Psoas muscle (tissue), 8 donors: ENCODE measurements around the gene IL16. TPM values are rescaled to one million over a fixed set of nuclear protein-coding genes. Genes with fewer than 3 reads are reported as not detected.

ENCODE experiments used
- ATAC-seq, 4 donors: fragments of 200-7000 bp; cut with Tn5 transposase; one replicate each; pipeline ENCODE4 v1.9.1; 2020; ENCODE audit warnings: moderate library complexity in 3 of 4, mild to moderate bottlenecking in 2 of 4
- DNase-seq, 2 donors: peaks; one replicate each; pipeline ENCODE4 v3.0.0-alpha.2; 2020
- H3K27ac ChIP-seq: fragments of 200-600 bp; one replicate; pipeline ENCODE4 v1.8.0; 2022
- H3K27me3 ChIP-seq, 3 donors: fragments of 200-600 bp in 1 of 3; one replicate each; pipeline versions ENCODE4 v1.6.1 to v1.8.0; 2013 to 2022; ENCODE audit warnings: low read length in 2 of 3, mild to moderate bottlenecking in 2 of 3, moderate library complexity in 1 of 3; ENCODE audit not compliant: insufficient read depth in 3 of 3
- H3K36me3 ChIP-seq, 2 donors: fragments of 200-600 bp in 1 of 2; one replicate each; pipeline versions ENCODE4 v1.6.1 to v1.8.0; 2013 to 2022; ENCODE audit warnings: low read depth in 1 of 2, mild to moderate bottlenecking in 1 of 2, moderate library complexity in 1 of 2; ENCODE audit not compliant: insufficient read depth in 1 of 2
- H3K4me1 ChIP-seq: fragments of 200-600 bp; one replicate; pipeline ENCODE4 v1.8.0; 2022
- H3K4me3 ChIP-seq: fragments of 200-600 bp; one replicate; pipeline ENCODE4 v1.8.0; 2022; ENCODE audit warnings: mild to moderate bottlenecking
- H3K9me3 ChIP-seq: fragments of 200-600 bp; one replicate; pipeline ENCODE4 v1.8.0; 2022
- CTCF ChIP-seq: fragments of 200-600 bp; IDR thresholded peaks from one replicate; pipeline ENCODE4 v1.8.0; 2022; ENCODE audit warnings: antibody characterized with exemption
- WGBS, 3 donors: extraction: QIAGEN DNeasy Blood & Tissue Kit; methylation state at CpG; one replicate each; pipeline versions ENCODE4 v1.1.6 to v1.1.7; 2013; 5-methylcytosine and 5-hydroxymethylcytosine counted together
- intact Hi-C, 2 donors: fragments of 100-400 bp; cut with DNase I; formaldehyde crosslinking; loops; one replicate each; pipeline versions ENCODE4 v1.11.0 to v1.14.2; 2022
- polyA plus RNA-seq, 3 donors: library from polyadenylated mRNA; stranded (reverse); fragments of 200-250 nt; gene quantifications; one replicate each; pipeline ENCODE4 v1.2.3, GENCODE V29; 2013
- total RNA-seq, 4 donors: library from RNA; stranded (reverse); fragmentation: NEBNext Ultra II Directional in 2 of 4; extraction: Animal tissue kit (Norgen Biotek cat#: 25700) in 2 of 4; gene quantifications; one replicate each; pipeline versions ENCODE4 v1.2.1 to v1.2.4, GENCODE V29; 2021 to 2023
- donor health status: healthy with polysubstance abuse.
- donor health status: DM: no; HTN: no; CAD: no; lungs with moderate emphysema.
- donor health status: Bipolar disorder and iron deficiency.
- donor health status: healthy.
- donor health status: DM: yes; HTN: yes; CAD: no.
- donor health status: DM: no; HTN: no; CAD: no.
- donor health status: DM: no; HTN: no; CAD: no.
- donor health status: DM: yes; HTN: yes; CAD: no.

IL16 gene
- total and polyA plus RNA-seq, 7 donors, result 1.2 to 5.3 (median 2.4) TPM

GRCh38 chr15:81363276-81363675, 166.6 kb downstream of the IL16 start:
- no peak for DNase-seq
- Histone ChIP-seq H3K4me3 (no peak overlapping the region), H3K4me1 (no peaks in the 10 kb centered on the region), H3K27ac (no peak overlapping the region), H3K27me3 (peaks cover 0 to 5% (median 0%) of the 10 kb centered on the region in 3 donors), H3K9me3 (no peaks in the 10 kb centered on the region), H3K36me3 (no peaks in the 10 kb centered on the region)
- intact Hi-C loops, result no loop called here
- TF ChIP-seq CTCF, result no peak
- WGBS, 3 donors, result 70 to 77% (median 74%) methylated on average over 3 of the region's 3 CpGs
- no peak for ATAC-seq

Other genes starting within 250 kb of the IL16 start
- gene MESD, start 207.1 kb upstream of the IL16 start, total RNA-seq, result 1 to 10 TPM; 5.3 to 9.4 (median 6.5) TPM
- 1 to 10 TPM; 4.6 to 8.6 (median 7.1) TPM for gene MESD, start 207.1 kb upstream of the IL16 start, polyA plus RNA-seq
- gene TLNRD1, start 196.0 kb upstream of the IL16 start, total RNA-seq, result 1 to 10 TPM; 2.4 to 4.4 (median 2.7) TPM
- 1 to 10 TPM in 1 of 3 donors, under 1 TPM in 2; 0.65 to 5.1 (median 0.82) TPM for gene TLNRD1, start 196.0 kb upstream of the IL16 start, polyA plus RNA-seq
- gene CFAP161, start 62.6 kb upstream of the IL16 start, total RNA-seq, result under 1 TPM in 1 of 4 donors, not detected in 3; 0.28 TPM
- gene CFAP161, start 62.6 kb upstream of the IL16 start, polyA plus RNA-seq, result under 1 TPM in 1 of 3 donors, not detected in 2; 0.03 TPM
- 1 to 10 TPM in 2 of 4 donors, under 1 TPM in 2; 0.25 to 1.9 (median 0.92) TPM for gene STARD5, start 127.3 kb downstream of the IL16 start, total RNA-seq
- under 1 TPM; 0.49 to 0.64 (median 0.55) TPM for gene STARD5, start 127.3 kb downstream of the IL16 start, polyA plus RNA-seq
- gene TMC3, start 177.3 kb downstream of the IL16 start, total RNA-seq, result not detected
- not detected for gene TMC3, start 177.3 kb downstream of the IL16 start, polyA plus RNA-seq